Natural killer cell (primary cell): Measurements from ENCODE around the gene VPS35L. TPM values are rescaled to one million over a fixed set of nuclear protein-coding genes. Genes with fewer than 3 reads are reported as not detected.
"Not testable (repeated sequence)": the region's sequence is repeated elsewhere in the genome, so short reads cannot be mapped to it uniquely, and the experiment has no call there.

ENCODE experiments used
- ATAC-seq, 3 donors: fragments of 150-1000 bp in 2 of 3; fragments of 200-7000 bp in 1 of 3; cut with Tn5 transposase; 1 replicate in 1 of 3; 2 replicates in 2 of 3; pipeline ENCODE4 v1.10.0; 2021; ENCODE audit warnings: mild to moderate bottlenecking in 2 of 3, moderate library complexity in 2 of 3
- DNase-seq, 2 donors: peaks; one replicate each; pipeline versions ENCODE4 v3.0.0 to v3.0.0-alpha.2; 2013 to 2021; ENCODE audit warnings: mixed read lengths in 1 of 2
- H3K27ac ChIP-seq: one replicate; pipeline ENCODE4 v1.5.1; 2013; ENCODE audit warnings: mild to moderate bottlenecking, low read length
- H3K27me3 ChIP-seq: one replicate; pipeline ENCODE4 v1.6.1; 2013; ENCODE audit warnings: low read length; ENCODE audit not compliant: control insufficient read depth, insufficient read depth
- H3K36me3 ChIP-seq: one replicate; pipeline ENCODE4 v1.6.1; 2013; ENCODE audit warnings: low read length; ENCODE audit not compliant: control insufficient read depth, insufficient read depth
- H3K4me1 ChIP-seq: one replicate; pipeline ENCODE4 v1.6.1; 2013; ENCODE audit warnings: low read length; ENCODE audit not compliant: control insufficient read depth, insufficient read depth
- H3K4me3 ChIP-seq: one replicate; pipeline ENCODE4 v1.5.1; 2013; ENCODE audit warnings: low read length
- H3K9me3 ChIP-seq: one replicate; pipeline ENCODE4 v1.6.1; 2013; ENCODE audit warnings: low read length; ENCODE audit not compliant: control insufficient read depth, insufficient read depth
- H3K27ac Mint-ChIP-seq, 2 donors: one replicate each; pipeline ENCODE4 v1.8.0; 2022; ENCODE audit warnings: mild to moderate bottlenecking in 2 of 2, mixed read lengths in 2 of 2, moderate library complexity in 1 of 2
- H3K27me3 Mint-ChIP-seq, 2 donors: one replicate each; pipeline ENCODE4 v1.8.0; 2022; ENCODE audit warnings: low read depth in 2 of 2, mixed read lengths in 2 of 2
- H3K36me3 Mint-ChIP-seq: one replicate; pipeline ENCODE4 v1.8.0; 2022; ENCODE audit warnings: mixed read lengths
- H3K4me1 Mint-ChIP-seq, 2 donors: one replicate each; pipeline ENCODE4 v1.8.0; 2022; ENCODE audit warnings: mixed read lengths in 2 of 2
- H3K4me3 Mint-ChIP-seq: one replicate; pipeline ENCODE4 v1.8.0; 2022; ENCODE audit warnings: mild to moderate bottlenecking, moderate library complexity, mixed read lengths
- H3K9me3 Mint-ChIP-seq, 2 donors: one replicate each; pipeline ENCODE4 v1.8.0; 2022; ENCODE audit warnings: mixed read lengths in 2 of 2
- CTCF ChIP-seq: fragments of 200-600 bp; IDR thresholded peaks from one replicate; pipeline ENCODE4 v1.8.0; 2022; ENCODE audit warnings: antibody characterized with exemption
- WGBS: methylation state at CpG from one replicate; pipeline ENCODE4 v1.1.7; 2013; ENCODE audit warnings: missing lambda C conversion rate; ENCODE audit not compliant: insufficient coverage; 5-methylcytosine and 5-hydroxymethylcytosine counted together
- intact Hi-C: fragments of 100-400 bp; cut with micrococcal nuclease; formaldehyde crosslinking; loops from one replicate; pipeline ENCODE4 v1.14.2; 2022
- total RNA-seq, 4 donors: library from RNA; stranded (reverse); fragments of 120-200 nt in 1 of 4; gene quantifications; one replicate each; pipeline versions ENCODE4 v1.2.3 to v1.2.4, GENCODE V29; 2013 to 2022

VPS35L gene
- total RNA-seq, 3 donors from 2014 or later (not counting 1 experiment from before 2014, with no cell fraction given) = 37.4 to 53.5 (median 44.4) TPM

- Mint-ChIP-seq H3K4me3 (peak overlapping the region; percentile 58), H3K36me3 (peaks cover 11% of the 10 kb centered on the region), H3K4me1 (peaks cover 28 to 37% of the 10 kb centered on the region in 2 donors), H3K9me3 (no peaks in the 10 kb centered on the region), H3K27ac (no peak overlapping the region), H3K27me3 (no peaks in the 10 kb centered on the region)
- no peaks in the 10 kb centered on the region for H3K27me3 ChIP-seq
- ATAC-seq = no peak
- H3K9me3 ChIP-seq = no peaks in the 10 kb centered on the region
- H3K4me3 ChIP-seq = no peak overlapping the region
- DNase-seq = no peak
- peaks cover 2% of the 10 kb centered on the region for H3K36me3 ChIP-seq
- WGBS = 95% methylated on average over 1 of the region's 1 CpG
- no peak overlapping the region for H3K27ac ChIP-seq
- peaks cover 13% of the 10 kb centered on the region for H3K4me1 ChIP-seq
- intact Hi-C loops = no loop called here
- no peak for TF ChIP-seq CTCF
These were observed 160.7 kb downstream of the VPS35L start for GRCh38 chr16:19716183-19716582.

- H3K27me3 ChIP-seq, H3K27ac ChIP-seq, intact Hi-C loops, H3K9me3 Mint-ChIP-seq, ATAC-seq, H3K27me3 Mint-ChIP-seq, DNase-seq, H3K36me3 ChIP-seq, H3K4me3 ChIP-seq, H3K9me3 ChIP-seq: not testable (repeated sequence)
- H3K4me3 Mint-ChIP-seq = peak overlapping the region; percentile 95
- H3K27ac Mint-ChIP-seq = peak overlapping the region; percentile 79 to 86
- WGBS = 89% methylated on average over 11 of the region's 11 CpGs
- H3K4me1 ChIP-seq = peaks cover 13% of the 10 kb centered on the region
- H3K36me3 Mint-ChIP-seq = peaks cover 11% of the 10 kb centered on the region
- H3K4me1 Mint-ChIP-seq = peaks cover 28 to 37% of the 10 kb centered on the region in 2 donors
These were observed 161.2 kb downstream of the VPS35L start for GRCh38 chr16:19716728-19717127.

- intact Hi-C loops = no loop called here
- peak overlapping the region; percentile 95 for H3K4me3 Mint-ChIP-seq
- no peak for TF ChIP-seq CTCF
- H3K27me3 Mint-ChIP-seq = no peaks in the 10 kb centered on the region
- no peak for DNase-seq
- no peaks in the 10 kb centered on the region for H3K27me3 ChIP-seq
- peak overlapping the region; percentile 64 for H3K4me3 ChIP-seq
- H3K4me1 Mint-ChIP-seq = peaks cover 28 to 37% of the 10 kb centered on the region in 2 donors
- peak overlapping the region; percentile 79 to 86 for H3K27ac Mint-ChIP-seq
- no peak for ATAC-seq
- H3K4me1 ChIP-seq = peaks cover 13% of the 10 kb centered on the region
- peaks cover 2% of the 10 kb centered on the region for H3K36me3 ChIP-seq
- under 1% methylated on average over 10 of the region's 10 CpGs for WGBS
- peaks cover 11% of the 10 kb centered on the region for H3K36me3 Mint-ChIP-seq
- H3K9me3 Mint-ChIP-seq = no peaks in the 10 kb centered on the region
- no peaks in the 10 kb centered on the region for H3K9me3 ChIP-seq
- no peak overlapping the region for H3K27ac ChIP-seq
These were observed 161.8 kb downstream of the VPS35L start for GRCh38 chr16:19717314-19717713.

- Mint-ChIP-seq H3K9me3 (no peaks in the 10 kb centered on the region), H3K27me3 (no peaks in the 10 kb centered on the region), H3K27ac (peak within 1 kb of the TSS; percentile 79 to 86), H3K36me3 (peaks cover 11% of the 10 kb centered on the region), H3K4me3 (peak within 1 kb of the TSS; percentile 95), H3K4me1 (peaks cover 28 to 37% of the 10 kb centered on the region in 2 donors)
- Histone ChIP-seq H3K36me3 (peaks cover 2% of the 10 kb centered on the region), H3K4me1 (peaks cover 13% of the 10 kb centered on the region), H3K9me3 (no peaks in the 10 kb centered on the region), H3K27ac (no peak within 1 kb of the TSS), H3K27me3 (no peaks in the 10 kb centered on the region), H3K4me3 (peak within 1 kb of the TSS; percentile 64)
- DNase-seq = peak; percentile 84 to 97
- peak; percentile 90 to 96 (median 94) for ATAC-seq
- intact Hi-C loops = loop anchor here (1.0 kb wide), 1 partner anchor 163 kb away; the partner anchor contains the start of gene VPS35L
- no peak for TF ChIP-seq CTCF
- under 1% methylated on average over 88 of the region's 88 CpGs for WGBS
These were observed 162.5 kb downstream of the VPS35L start, which contains the start of the genes IQCK and KNOP1 for GRCh38 chr16:19717741-19718623. TSS of gene IQCK (plus strand) at chr16:19718271. CDS start at chr16:19718307, 36 bp downstream. TSS of gene KNOP1 (minus strand) at chr16:19718227. CDS start at chr16:19715035, 3,192 bp downstream.
